Activated CD4-positive, alpha-beta T cell treated with anti-CD3 and anti-CD28 coated beads, Interleukin-2, amount 50 U/mL, for 4 hours (primary cell): ENCODE measurements around the gene ATAD3A.
A peak's percentile ranks its signal among the peaks of the same experiment; 100 is the strongest.
"Not testable (repeated sequence)": the region's sequence is repeated elsewhere in the genome, so short reads cannot be mapped to it uniquely, and the experiment has no call there.

ENCODE experiments used
- DNase-seq, 2 experiments: peaks; one replicate each; pipeline ENCODE4 v3.0.0-alpha.2; 2020

Gene ATAD3A

GRCh38 chr1:1511533-1512285, at the start of gene ATAD3A:
Gene ATAD3A, plus strand, starts transcription at chr1:1512162. Its CDS starts 107 bp downstream, at chr1:1512269.
- peak; percentile 96 to 97 for DNase-seq

- no peak for DNase-seq
These were observed 49.5 kb upstream of the ATAD3A start for GRCh38 chr1:1462318-1462966.

- no peak for DNase-seq
These were observed 48.6 kb upstream of the ATAD3A start for GRCh38 chr1:1463312-1463711.

GRCh38 chr1:1468196-1468985, 43.6 kb upstream of the ATAD3A start:
- not testable (repeated sequence) for DNase-seq

- DNase-seq: no peak
These were observed 41.2 kb upstream of the ATAD3A start for GRCh38 chr1:1470626-1471388.

GRCh38 chr1:1471389-1472052, 40.4 kb upstream of the ATAD3A start, which contains the start of gene ATAD3B:
Gene ATAD3B, plus strand, starts transcription at chr1:1471765. Its CDS starts 120 bp downstream, at chr1:1471885.
- peak; percentile 90 to 91 for DNase-seq

GRCh38 chr1:1472053-1472876, 39.7 kb upstream of the ATAD3A start:
- not testable (repeated sequence) for DNase-seq

- DNase-seq: not testable (repeated sequence)
These were observed 36.0 kb upstream of the ATAD3A start for GRCh38 chr1:1476011-1476410.

- DNase-seq: no peak
These were observed 34.8 kb upstream of the ATAD3A start for GRCh38 chr1:1477206-1477605.

- no peak for DNase-seq
These were observed 32.1 kb upstream of the ATAD3A start for GRCh38 chr1:1479547-1480487.

- DNase-seq: not testable (repeated sequence)
These were observed 31.5 kb upstream of the ATAD3A start for GRCh38 chr1:1480488-1480867.

- not testable (repeated sequence) for DNase-seq
These were observed 30.2 kb upstream of the ATAD3A start for GRCh38 chr1:1481811-1482210.

- DNase-seq: no peak
These were observed 29.1 kb upstream of the ATAD3A start for GRCh38 chr1:1482856-1483255.

GRCh38 chr1:1483714-1484113, 28.2 kb upstream of the ATAD3A start:
- no peak for DNase-seq

- not testable (repeated sequence) for DNase-seq
These were observed 26.8 kb upstream of the ATAD3A start for GRCh38 chr1:1484976-1485750.

GRCh38 chr1:1485755-1486317, 26.1 kb upstream of the ATAD3A start:
- not testable (repeated sequence) for DNase-seq

- DNase-seq: no peak
These were observed 24.3 kb upstream of the ATAD3A start for GRCh38 chr1:1487701-1488100.

GRCh38 chr1:1489231-1489630, 22.7 kb upstream of the ATAD3A start:
- no peak for DNase-seq

GRCh38 chr1:1489861-1490260, 22.1 kb upstream of the ATAD3A start:
- DNase-seq: no peak
